Measurements from ENCODE around the gene MRC1. TPM values are rescaled to one million over a fixed set of nuclear protein-coding genes. Genes with fewer than 3 reads are reported as not detected.

Gene MRC1
- polyA plus RNA-seq, 4 donors: 8.7 to 23.6 (median 12.5) TPM

DNA sequence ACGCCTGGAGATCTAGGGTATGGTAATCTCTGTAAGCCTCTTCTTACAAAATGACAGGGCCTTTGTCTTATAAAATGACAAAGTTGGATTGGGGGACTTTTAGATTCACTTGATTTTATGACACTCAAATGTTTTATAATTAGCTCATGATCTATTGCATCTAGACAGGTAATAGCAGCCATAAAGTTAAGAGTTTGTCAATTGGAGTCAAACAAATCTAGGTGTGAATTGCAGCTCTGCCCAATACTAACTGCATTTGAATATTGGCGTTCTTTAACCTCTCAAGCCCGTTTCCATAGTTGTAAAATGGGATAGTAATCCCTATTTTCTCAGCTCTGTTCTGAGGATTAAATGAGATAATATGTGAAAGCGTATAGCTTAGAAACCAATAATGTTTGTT is 14.1 kb upstream of the MRC1 start:
- no peak for DNase-seq (ENCODE audit: low read depth in 4 of 4, low spot score in 3 of 4)

DNA sequence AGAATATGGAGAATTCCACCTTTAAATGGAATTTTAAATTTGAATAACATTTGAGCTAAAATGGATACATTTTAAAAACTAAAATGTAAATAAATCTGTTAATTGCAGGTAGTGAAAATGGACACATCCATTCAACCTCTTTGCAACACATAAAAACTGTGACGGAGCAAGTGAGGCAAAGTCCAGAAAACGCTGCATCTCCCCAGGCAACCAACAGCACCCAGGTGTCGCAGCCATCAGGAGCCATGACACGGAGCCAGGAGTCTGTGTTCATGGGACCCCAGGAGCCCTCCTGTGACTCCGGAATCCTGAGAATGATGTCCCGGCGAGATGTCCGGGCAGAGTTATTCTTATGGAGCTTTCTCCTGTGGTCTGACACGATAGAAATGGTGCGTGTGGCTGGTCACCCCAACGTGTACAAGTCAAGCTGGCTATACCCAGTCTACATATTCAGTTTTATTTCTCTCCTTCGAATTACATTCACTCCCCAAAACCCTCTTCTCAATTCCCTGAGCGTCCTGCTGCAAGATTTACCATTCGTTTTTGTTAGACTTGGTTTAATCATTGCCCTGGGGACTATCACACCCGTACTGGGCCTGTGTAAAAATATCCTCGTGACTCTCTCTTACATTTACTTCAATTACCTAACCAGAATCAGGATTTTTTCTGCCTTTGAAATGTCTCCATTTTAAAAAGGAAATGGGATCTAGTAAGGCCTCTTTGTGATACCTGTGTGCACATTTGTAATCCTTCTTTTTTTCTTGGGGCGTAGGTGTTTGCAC is 13.1 kb upstream of the MRC1 start:
- no peak for DNase-seq (ENCODE audit: low read depth in 4 of 4, low spot score in 3 of 4)

DNA sequence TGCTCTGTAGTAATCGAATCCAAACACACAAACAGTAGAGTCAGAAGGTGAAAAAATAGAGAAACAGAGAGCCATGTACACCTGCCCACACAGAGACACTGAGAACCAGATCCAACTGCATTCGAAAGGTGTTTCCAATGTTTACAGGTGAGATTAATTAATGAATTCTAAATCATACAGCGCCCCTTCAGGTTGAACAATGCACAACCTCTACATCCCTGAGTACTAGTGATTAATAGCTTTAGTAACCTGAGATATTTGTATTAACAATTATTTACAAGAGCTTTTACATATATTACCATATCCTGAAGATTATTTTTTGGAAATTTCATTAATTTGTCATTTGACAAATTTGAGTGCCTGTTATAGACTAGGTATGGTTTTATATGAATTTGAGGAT is 7.6 kb upstream of the MRC1 start:
- no peak for DNase-seq (ENCODE audit: low read depth in 4 of 4, low spot score in 3 of 4)

DNA sequence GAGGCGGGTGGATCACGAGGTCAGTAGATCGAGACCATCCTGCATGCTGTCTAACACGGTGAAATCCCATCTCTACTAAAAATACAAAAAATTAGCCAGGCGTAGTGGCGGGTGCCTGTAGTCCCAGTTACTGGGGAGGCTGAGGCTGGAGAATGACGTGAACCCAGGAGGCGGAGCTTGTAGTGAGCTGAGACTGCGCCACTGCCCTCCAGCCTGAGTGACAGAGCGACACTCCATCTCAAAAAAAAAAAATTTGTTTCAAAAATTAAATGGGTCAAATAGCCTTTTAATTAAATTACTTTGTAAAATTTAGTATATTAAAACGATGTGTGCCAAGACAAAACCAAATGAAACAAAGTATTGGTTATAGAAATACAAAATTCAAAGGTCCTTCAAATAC is 6.8 kb upstream of the MRC1 start:
- no peak for DNase-seq (ENCODE audit: low read depth in 4 of 4, low spot score in 3 of 4)

DNA sequence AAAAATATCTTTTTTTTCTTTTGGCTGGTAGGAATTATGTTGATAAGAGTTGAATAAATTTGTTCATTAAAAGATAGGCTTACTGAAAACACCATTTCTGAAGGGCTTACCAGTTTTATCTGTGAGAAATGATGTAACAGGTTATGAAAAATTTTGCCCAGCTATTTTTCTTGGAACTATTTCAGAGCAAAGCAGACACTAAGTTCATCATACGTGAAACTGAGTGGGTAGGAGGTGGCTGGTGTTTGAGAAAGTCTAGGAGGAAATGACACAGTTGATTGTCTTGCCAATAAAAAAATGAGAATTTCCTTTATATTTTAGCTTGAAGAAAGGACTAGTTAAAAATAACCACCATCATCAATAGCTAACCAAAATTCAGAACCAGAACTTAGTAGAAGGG is 6.2 kb upstream of the MRC1 start:
- no peak for DNase-seq (ENCODE audit: low read depth in 4 of 4, low spot score in 3 of 4)

DNA sequence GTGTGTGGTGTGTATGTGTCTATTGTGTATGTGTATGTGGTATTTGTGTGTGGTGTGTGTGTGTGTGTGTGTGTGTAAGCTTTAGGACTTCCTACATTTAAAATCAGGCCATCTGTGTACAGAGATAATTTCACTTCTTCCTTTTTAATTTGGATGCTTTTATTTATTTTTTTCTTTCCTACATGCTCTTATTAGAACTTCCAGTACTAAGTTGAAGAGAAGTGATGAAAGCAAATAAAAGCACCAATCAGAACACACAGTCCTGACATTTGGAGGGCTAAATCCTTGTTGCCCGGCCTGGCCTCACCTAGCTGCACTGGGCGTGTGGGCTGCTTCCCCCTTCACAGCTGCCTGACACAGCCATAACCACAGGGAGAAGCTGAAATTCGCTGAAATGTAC is 3.8 kb upstream of the MRC1 start:
- DNase-seq (ENCODE audit: low read depth in 4 of 4, low spot score in 3 of 4): no peak

DNA sequence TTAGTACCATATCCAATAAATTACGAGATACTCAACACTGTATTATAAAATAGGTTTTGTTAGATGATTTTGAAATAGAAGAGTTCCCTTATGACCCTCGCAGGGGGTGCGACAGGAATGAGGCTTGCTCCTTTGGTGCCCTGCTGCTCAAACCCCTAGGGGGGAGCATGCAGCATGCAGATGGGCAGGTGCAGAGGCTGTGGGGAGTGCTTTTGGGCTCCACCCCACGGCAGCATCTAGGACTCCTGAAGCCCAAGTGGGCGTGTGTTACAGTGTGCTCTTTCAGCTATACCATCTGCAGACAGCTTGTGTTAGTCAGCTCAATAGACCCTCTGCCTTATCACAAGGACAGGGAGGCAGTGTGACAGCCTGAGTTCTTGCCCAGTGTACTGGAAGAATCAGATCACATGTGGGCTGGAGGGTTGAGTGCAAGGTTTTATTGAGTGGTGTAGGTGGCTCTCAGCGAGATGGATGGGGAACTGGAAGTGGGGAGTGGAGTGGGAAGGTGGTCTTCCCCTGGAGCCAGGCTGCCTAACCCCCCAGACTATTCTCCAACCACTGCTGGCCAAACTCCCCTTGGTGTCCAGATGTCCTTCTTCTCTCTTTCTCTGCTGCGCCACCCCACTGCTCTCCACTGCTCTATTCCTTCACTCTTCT is 3.1 kb upstream of the MRC1 start:
- DNase-seq (ENCODE audit: low read depth in 4 of 4, low spot score in 3 of 4): no peak

DNA sequence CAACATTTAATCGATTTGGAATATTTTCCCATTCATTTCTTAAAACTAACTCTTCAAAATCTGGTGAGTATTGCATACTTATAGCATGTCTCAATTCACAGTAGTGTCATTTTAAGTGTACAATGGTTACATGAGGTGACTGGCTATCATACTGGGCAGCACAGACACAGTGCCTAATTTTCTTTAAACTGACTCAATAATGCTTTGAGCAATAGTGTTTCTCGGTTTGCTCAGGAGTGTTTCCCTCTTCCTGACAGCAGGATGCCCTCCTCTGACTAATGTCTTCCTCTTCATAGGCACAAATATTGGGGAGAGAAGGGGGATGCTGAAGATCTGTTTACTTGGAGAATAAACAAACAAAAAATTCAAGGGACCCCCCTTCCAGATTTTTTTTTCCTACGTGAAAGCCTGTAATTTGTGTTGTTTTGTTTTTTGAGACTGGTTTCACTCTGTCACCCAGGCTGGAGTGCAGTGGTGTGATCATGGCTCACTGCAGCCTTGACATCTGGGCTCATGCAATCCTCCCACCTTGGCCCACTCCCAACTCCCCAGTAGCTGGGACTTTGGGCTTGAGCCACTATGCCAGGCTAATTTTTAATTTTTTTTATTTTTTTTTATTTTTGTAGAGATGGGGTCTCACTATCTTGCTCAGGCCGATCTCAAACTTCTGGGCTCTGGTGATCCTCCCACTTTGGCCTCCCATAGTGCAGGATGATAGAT is 2.2 kb downstream of the MRC1 start:
- DNase-seq (ENCODE audit: low read depth in 4 of 4, low spot score in 3 of 4): no peak

DNA sequence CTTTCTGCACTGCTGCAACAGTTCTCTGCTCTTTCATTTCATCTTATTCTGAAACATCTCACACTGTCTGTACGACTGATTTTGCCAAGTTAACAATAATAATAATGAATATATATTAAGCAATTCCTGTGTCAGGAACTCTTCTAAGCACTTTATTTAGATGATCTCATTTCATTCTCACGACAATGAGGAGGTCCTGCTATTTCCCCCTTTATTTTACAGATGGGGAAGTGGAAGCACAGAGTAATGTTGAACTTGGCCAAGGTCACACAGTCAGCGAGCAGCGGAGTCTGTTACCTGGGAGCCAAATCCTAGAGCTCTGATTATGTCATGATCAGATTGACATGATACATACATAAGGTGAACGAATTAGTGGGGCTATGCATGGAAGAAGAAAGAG is 5.8 kb downstream of the MRC1 start:
- no peak for DNase-seq (ENCODE audit: low read depth in 4 of 4, low spot score in 3 of 4)

DNA sequence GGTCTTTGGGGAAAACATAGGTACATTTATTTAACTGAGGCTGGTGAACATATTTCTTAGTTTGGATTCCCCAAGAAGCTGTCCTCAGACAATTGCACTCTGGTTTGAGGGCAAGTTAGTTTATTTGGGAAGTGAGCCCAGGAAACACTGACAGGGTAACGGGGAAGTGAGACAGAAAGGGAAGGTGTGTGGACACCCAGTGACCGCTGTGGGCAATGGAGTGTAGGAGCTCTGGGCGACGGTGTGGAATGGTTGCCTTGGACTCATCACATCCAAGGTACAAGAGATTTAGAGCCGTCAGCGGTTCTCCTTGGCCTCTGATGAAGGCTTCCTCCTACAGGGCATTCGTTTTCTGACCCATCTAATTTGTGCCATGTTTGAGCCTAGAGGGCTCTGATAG is 7.1 kb downstream of the MRC1 start:
- DNase-seq (ENCODE audit: low read depth in 4 of 4, low spot score in 3 of 4): no peak

DNA sequence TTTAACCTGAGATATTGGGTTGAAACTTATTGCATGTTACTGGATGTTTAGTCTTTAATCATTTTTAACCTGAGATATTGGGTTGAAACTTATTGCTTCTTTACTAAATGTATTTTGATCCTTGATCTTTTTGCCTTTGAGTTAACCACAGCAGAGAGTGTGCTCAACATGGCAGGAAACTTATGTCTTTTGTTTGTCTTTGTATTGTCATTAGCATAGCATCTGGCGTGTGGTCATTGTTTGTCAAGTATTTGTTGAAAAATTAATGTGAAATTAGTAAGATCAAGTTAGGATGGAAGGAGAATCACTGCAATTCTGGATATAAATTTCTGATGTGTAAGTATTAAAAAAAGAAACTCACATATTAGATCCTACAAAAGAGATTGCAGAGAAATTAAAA is 8.2 kb downstream of the MRC1 start:
- no peak for DNase-seq (ENCODE audit: low read depth in 4 of 4, low spot score in 3 of 4)

DNA sequence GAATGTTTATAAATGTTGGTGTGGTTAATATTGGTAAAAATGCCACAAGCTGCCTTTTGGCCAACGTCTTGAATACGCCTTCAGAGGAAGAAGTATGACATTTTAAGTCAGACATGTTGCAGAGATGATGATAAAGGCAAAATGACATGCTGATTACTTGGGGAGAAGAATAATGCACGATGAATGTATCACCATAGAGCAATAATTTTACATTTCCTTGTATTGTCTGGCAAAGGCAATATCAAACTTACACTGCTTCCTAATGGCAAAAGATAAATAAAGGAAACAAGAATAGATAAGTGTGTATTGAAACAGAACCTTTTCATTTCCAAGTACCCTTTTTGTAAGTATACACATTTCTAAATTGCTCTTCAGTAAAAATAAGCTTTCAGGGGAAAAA is 8.6 kb downstream of the MRC1 start:
- DNase-seq (ENCODE audit: low read depth in 4 of 4, low spot score in 3 of 4): no peak

DNA sequence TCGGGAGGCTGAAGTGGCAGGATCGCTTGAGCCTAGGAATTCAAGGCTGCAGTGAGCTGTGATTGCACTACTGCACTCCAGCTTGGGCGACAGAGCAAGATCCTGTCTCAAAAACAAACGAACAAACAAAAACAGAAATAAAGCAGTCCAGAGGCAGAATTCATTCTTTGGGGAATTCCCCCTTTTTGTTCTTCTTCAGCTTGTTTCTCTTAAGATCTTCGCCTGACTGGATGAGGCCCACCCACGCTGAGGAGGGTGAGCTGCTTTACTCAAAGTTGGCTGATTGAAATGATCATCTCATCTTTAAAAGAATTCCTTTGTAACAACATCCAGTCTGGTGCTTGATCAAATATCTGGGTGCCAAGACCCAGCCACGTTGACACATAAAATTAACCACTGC is 10.7 kb downstream of the MRC1 start:
- DNase-seq (ENCODE audit: low read depth in 4 of 4, low spot score in 3 of 4): no peak

DNA sequence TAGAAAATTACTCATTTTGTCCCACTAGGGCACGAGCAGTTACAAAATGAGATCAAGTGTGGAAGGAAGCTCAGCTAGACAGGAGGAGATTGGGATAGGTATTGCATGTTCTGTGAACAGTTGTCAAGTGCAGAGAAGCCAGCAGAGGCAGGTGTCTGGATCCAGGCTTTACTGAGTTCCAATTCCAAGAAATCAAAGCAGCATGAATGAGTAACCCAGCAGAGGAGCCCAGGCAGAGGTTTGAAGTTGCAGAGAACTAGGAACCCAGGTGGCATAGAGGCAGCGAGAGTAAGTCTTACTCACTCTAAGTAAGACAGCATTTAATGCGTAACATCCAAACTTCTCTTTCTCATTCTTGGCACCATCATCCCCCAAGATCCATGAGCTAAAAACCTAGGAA is 11.8 kb downstream of the MRC1 start:
- no peak for DNase-seq (ENCODE audit: low read depth in 4 of 4, low spot score in 3 of 4)

DNA sequence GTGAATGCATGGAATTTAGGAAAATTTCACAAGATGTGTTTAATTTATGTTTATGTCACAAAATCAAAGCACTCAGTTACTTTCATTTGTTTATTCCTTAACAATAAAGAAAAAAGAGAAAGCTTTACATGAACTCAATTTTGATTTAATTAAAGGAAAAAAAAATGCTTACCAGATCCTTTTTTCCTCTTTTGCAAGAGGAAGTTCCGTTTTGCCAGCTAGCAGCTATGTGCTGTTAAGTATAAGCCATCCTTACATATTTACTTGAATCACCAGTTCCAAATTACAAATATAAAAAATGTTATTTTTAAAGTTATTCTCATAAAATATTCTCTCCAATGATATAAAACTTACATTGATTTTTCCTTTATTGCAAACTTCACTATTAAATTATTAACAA is 12.7 kb downstream of the MRC1 start:
- DNase-seq (ENCODE audit: low read depth in 4 of 4, low spot score in 3 of 4): no peak

DNA sequence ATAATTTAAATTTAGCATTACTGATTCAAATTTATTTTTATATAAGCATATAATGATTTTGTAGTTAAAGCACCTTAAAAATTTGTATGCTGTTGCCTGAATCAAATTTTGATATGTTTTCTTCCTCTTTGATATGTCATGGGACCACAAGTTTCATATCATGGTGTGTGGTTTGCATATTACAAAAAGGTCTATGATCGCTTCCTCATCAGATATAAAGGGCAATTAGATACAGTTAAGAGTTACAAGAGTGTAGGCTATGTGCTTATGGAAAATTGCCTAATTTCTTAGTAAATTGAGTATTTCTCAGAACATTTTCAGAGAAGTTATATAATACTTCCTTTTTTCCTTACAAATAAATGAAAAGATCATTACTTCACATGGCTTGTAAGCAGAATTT is 22.2 kb downstream of the MRC1 start:
- no peak for DNase-seq (ENCODE audit: low read depth in 4 of 4, low spot score in 3 of 4)

DNA sequence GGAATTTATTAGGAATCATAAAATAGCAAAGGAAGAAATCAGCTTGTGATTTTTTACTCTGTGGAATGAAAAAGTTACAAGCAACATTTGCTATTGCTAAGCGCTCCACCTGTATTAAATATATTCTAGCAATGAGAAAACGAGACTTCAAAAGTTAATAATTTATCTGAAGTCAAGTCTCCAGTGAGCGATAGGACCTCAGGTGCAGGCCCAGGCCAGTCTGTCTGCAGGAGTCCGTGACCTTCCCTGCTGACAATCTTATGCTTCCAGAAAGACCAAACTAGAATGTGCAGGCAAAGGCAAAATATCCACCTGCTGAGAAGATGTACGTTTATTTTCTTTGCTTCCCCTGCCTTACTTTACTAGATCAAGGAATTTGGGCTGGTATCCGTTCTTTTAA is 22.7 kb downstream of the MRC1 start:
- DNase-seq (ENCODE audit: low read depth in 4 of 4, low spot score in 3 of 4): no peak

DNA sequence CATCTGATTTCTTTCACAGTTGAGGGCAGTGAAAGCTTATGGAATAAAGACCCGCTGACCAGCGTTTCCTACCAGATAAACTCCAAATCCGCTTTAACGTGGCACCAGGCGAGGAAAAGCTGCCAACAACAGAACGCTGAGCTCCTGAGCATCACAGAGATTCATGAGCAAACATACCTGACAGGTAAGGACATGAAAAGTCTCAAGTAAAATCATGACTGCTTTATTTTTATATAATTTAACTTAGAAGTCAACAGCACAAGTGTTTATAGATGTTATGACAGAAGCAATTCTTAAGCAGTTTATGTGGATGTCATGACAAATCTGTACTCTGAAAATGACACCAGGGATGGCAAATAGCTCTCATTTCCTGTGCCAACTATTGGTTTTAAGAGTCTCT is 24.5 kb downstream of the MRC1 start:
- no peak for DNase-seq (ENCODE audit: low read depth in 4 of 4, low spot score in 3 of 4)

DNA sequence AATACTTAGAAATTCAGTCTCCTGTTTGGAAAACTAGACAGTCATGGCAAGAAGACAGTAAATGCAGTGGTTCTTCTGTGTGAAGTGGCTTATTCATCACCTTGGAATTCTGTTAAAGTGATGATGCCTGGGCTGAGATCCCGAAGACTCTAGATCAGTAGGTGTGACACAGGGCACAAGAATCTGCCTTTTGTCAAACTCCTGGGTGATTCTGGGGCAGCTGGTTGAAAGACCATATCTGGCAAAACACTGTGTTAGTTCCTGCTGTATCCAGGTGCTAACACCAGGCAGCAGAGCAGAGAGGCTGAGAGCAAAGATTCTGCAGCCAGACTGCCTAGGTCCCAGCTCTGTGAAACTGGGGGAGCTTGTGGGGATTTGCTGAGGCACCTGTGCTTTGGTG is 26.5 kb downstream of the MRC1 start:
- DNase-seq (ENCODE audit: low read depth in 4 of 4, low spot score in 3 of 4): no peak

DNA sequence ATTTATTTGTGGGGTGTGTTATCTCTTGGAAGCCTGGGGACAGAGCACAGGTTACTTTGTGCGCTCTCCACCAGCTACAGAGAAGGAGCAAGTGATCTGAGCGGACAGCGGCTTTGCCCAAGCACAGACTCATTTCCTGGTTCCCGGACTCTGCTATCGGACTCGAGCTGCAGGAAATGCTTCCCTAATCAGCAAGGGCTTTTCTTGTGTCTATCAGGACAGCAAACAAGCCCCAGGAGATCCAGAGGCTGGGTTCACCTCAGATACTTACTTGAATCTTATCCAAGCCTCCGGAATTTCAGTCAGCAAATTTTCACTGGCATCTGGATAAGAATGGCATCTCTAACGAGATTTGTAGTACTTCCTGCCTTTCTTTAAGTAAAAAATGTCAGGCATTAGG is 27.8 kb downstream of the MRC1 start:
- no peak for DNase-seq (ENCODE audit: low read depth in 4 of 4, low spot score in 3 of 4)

DNA sequence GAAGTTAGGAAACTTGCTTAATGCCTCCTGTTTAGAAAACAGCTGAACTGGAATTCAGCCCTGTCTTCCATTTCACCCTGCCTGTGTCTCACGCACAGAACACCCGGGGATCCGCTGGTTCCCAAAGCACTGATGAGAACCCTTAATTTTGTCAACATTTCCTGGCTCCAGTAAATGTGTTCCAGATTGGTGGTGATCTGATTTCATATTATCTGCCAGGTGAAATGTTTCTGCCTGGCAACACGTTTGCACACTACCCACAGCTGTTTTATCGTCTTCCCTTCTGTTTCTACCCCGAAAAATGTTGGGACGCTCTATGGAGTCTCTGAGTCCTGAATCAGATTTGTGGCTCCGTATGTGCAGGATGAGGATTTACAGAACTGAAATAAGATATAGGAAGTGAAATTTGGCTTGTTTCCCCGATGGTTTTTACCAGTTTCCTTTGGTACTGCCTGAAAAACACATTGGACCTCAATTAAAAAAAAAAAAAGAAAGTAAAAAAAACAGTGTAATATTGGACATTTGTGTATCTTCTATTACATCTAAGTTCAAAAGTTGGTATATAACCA is 29.0 kb downstream of the MRC1 start:
- DNase-seq (ENCODE audit: low read depth in 4 of 4, low spot score in 3 of 4): no peak

DNA sequence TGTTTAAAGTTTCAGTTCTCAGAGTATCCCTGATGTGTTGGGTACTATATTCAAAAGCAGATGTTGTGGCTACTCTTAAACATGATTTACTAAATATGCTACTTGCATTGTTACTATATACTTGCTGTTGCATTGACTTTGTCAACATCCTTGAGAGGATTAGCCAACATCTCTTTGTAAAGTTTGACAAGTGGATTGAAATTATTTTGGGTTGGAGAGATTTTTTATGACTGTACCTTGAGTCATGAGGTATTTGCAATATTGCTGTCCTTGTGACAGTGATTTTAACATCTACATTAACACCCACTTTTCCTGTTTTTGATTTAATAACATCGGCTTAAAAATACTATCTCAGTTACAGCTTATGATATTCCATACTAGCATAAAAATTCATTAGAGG is 31.9 kb downstream of the MRC1 start:
- no peak for DNase-seq (ENCODE audit: low read depth in 4 of 4, low spot score in 3 of 4)

Measured in left renal pelvis (tissue), 4 donors.